GM23338 (cell line): Measurements from ENCODE around the gene PDE10A.

Experiments used
- CTCF ChIP-seq, 2 experiments: fragments of 200-600 bp in 1 of 2; sonication (generic) in 1 of 2; conservative IDR thresholded peaks; 2 replicates each; pipeline versions ENCODE4 v1.5.1 to v1.6.1; 2016 to 2017; ENCODE audit warnings: antibody characterized with exemption in 2 of 2, low read depth in 2 of 2, mild to moderate bottlenecking in 2 of 2, moderate library complexity in 1 of 2
- EZH2 ChIP-seq: fragments of 200-600 bp; sonication (generic); IDR thresholded peaks from one replicate; pipeline ENCODE4 v1.8.0; 2017; ENCODE audit warnings: antibody characterized with exemption, mild to moderate bottlenecking, low read depth; ENCODE audit not compliant: unreplicated experiment
- EZH2phosphoT487 ChIP-seq: fragments of 200-600 bp; sonication (generic); IDR thresholded peaks from one replicate; pipeline ENCODE4 v1.8.1; 2018; ENCODE audit warnings: antibody characterized with exemption; ENCODE audit not compliant: unreplicated experiment
- POLR2AphosphoS5 ChIP-seq: IDR thresholded peaks from 2 replicates; pipeline ENCODE4 v1.6.1; 2016; ENCODE audit warnings: antibody characterized with exemption, low read depth

GRCh38 chr6:165634101-165634880 lies 28.8 kb downstream of the PDE10A start:
- TF ChIP-seq CTCF (conservative IDR thresholded peaks at IDR 0.05; ENCODE audit: low read depth in 2 of 2) (no peak), EZH2 (no peak), POLR2AphosphoS5 (no peak), EZH2phosphoT487 (no peak)
